ENCODE results near the gene BRAP. TPM values are rescaled to one million over a fixed set of nuclear protein-coding genes. Genes with fewer than 3 reads are reported as not detected.
"Not testable (repeated sequence)": the region's sequence is repeated elsewhere in the genome, so short reads cannot be mapped to it uniquely, and the experiment has no call there.

Gene BRAP
- total RNA-seq, 1 experiment from 2014 or later = 11.8 TPM

- DNase-seq (ENCODE audit: low spot score) = no peak
Measured at GRCh38 chr12:111673503-111673902, 12.3 kb downstream of the BRAP start.

GRCh38 chr12:111672822-111673381 is 12.9 kb downstream of the BRAP start:
- no peak for DNase-seq (ENCODE audit: low spot score)

GRCh38 chr12:111664961-111665865 is 20.5 kb downstream of the BRAP start:
- DNase-seq (ENCODE audit: low spot score) = no peak

- no peak for DNase-seq (ENCODE audit: low spot score)
Measured at GRCh38 chr12:111664499-111664898, 21.3 kb downstream of the BRAP start.

- no peak for DNase-seq (ENCODE audit: low spot score)
Measured at GRCh38 chr12:111656016-111656415, 29.7 kb downstream of the BRAP start.

- no peak for DNase-seq (ENCODE audit: low spot score)
Measured at GRCh38 chr12:111655356-111655755, 30.4 kb downstream of the BRAP start.

GRCh38 chr12:111653596-111653995 is 32.2 kb downstream of the BRAP start:
- no peak for DNase-seq (ENCODE audit: low spot score)

GRCh38 chr12:111652530-111652929 is 33.2 kb downstream of the BRAP start:
- DNase-seq (ENCODE audit: low spot score) = not testable (repeated sequence)

GRCh38 chr12:111650912-111651311 is 34.8 kb downstream of the BRAP start:
- DNase-seq (ENCODE audit: low spot score) = no peak

GRCh38 chr12:111645433-111645832 is 40.3 kb downstream of the BRAP start:
- no peak for DNase-seq (ENCODE audit: low spot score)

GRCh38 chr12:111643427-111643826 is 42.3 kb downstream of the BRAP start:
- peak; percentile 75 for DNase-seq (ENCODE audit: low spot score)

- DNase-seq (ENCODE audit: low spot score) = no peak
Measured at GRCh38 chr12:111642681-111643426, 42.9 kb downstream of the BRAP start.

- no peak for DNase-seq (ENCODE audit: low spot score)
Measured at GRCh38 chr12:111640506-111640905, 45.2 kb downstream of the BRAP start.

GRCh38 chr12:111638556-111638955 is 47.2 kb downstream of the BRAP start:
- DNase-seq (ENCODE audit: low spot score) = no peak

GRCh38 chr12:111636209-111636945 is 49.4 kb downstream of the BRAP start:
- DNase-seq (ENCODE audit: low spot score) = no peak

- DNase-seq (ENCODE audit: low spot score) = no peak
Measured at GRCh38 chr12:111635524-111635923, 50.2 kb downstream of the BRAP start.

GRCh38 chr12:111628505-111629260 is 57.1 kb downstream of the BRAP start:
- no peak for DNase-seq (ENCODE audit: low spot score)

- DNase-seq (ENCODE audit: low spot score) = no peak
Measured at GRCh38 chr12:111626230-111626629, 59.5 kb downstream of the BRAP start.

GRCh38 chr12:111624540-111624939 is 61.2 kb downstream of the BRAP start:
- no peak for DNase-seq (ENCODE audit: low spot score)

- DNase-seq (ENCODE audit: low spot score) = not testable (repeated sequence)
Measured at GRCh38 chr12:111617841-111618240, 67.9 kb downstream of the BRAP start.

- DNase-seq (ENCODE audit: low spot score) = no peak
Measured at GRCh38 chr12:111616177-111616623, 69.6 kb downstream of the BRAP start.
